Left kidney (tissue), 2 donors: ENCODE results near the gene STK39. TPM values are rescaled to one million over a fixed set of nuclear protein-coding genes. Genes with fewer than 3 reads are reported as not detected.
"Not testable (repeated sequence)": the region's sequence is repeated elsewhere in the genome, so short reads cannot be mapped to it uniquely, and the experiment has no call there.

ENCODE experiments used
- DNase-seq: peaks from one replicate; pipeline ENCODE4 v3.0.0-alpha.2; 2013
- polyA plus RNA-seq: library from polyadenylated mRNA; unstranded; fragments of 120-200 nt; gene quantifications from one replicate; pipeline ENCODE4 v1.2.1, GENCODE V29; 2013; ENCODE audit not compliant: insufficient read length

The STK39 gene
- polyA plus RNA-seq, 1 donor: 37.7 TPM

DNA sequence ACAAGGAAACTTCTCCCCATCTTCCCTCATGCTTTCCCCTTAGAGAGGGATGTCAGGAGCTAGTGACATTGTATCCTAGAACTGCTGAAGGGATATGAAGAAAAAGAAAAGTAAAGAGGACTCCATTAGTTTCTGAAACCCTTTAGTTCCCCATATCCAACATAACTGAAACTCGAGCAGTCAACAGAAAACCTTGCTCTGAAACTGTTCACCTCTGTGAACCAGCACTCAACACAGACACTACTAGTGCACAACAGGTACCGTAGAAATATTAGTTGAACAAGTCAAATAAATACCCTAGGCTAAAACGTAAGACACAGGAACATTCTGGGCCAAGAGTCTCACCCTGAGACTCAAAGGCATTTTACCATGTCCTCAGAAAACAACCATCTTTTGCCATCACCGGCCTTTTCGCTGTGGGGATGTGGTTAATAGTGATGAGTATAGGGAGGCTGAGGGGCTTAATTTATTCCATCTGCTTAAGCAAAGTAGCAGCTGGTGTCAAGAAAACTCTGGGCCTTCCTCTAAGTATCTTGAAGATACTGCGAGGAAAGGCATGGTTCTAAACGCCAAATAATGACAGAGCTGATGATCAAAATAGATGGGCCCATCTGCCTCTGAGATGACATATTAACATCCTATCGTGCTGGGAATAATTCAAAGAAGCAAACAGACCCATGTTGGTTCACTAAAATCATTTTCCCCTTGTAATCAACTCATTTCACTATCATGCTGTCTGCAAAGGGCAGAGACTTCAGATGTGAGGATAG lies 156.8 kb downstream of the STK39 start:
- DNase-seq: no peak

DNA sequence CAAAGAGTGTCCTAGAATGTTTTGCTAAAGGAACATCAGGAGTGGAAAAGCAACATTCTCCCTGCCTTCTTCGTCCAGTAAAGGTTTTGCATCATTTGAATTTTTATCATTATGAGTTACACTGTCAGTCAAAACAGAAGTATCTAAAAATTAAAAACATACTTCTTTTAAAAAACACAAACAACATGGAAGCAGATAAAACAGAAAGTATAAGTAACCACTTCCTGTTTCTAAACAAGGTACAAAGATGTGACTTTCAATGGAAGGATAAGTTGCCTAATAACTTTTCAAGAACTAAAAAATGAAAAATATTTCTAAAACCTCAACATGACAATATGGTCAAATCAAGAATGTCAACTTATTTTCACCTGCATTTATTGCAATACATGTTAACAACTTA lies 158.2 kb downstream of the STK39 start:
- DNase-seq: no peak

DNA sequence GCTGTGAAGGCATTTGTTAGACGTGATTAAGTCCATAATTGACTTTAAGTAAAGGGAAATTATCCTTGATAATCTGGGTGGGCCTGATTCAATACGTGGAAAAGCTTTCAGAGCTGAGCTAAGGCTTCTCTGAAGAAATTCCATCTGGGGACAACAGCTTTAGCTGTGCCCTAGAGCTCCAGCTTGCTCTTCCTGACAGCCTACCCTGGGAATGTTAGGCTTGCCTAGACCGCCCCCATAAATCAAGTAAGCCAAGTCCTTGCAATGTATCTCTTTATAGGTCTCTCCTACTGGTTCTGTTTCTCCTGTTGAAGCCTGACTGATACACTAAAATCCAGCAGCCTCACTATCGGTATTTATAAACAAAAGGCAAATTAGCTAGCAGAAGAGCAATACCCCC lies 160.0 kb downstream of the STK39 start:
- peak; percentile 45 for DNase-seq

- DNase-seq: no peak
These were observed 160.5 kb downstream of the STK39 start for GRCh38 chr2:168086851-168087250.

DNA sequence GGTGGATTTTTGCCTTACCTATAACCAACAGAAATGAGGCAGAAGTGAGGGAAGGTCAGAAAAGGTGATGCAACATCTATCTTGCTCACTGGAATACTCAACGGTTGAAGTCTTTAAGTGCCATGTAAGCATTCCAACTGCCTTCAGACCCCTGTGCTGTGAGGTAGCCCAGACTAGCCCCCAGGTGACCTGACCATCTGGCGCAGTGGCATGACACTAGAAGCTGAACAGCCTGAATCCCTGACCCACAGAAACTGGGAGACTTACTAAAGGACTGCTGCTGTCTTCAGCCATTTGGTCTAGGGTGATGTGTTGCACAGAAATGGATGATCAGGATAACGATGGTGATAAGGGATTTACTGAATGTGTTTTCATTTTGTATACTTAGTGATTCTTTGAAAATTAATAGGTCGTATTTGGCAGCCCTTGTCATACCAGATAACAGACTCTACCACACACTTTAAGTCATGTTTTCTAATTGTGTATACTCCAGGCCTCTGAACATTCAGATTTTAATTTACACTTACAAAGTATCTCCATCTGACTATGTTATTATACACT lies 161.5 kb downstream of the STK39 start:
- no peak for DNase-seq

DNA sequence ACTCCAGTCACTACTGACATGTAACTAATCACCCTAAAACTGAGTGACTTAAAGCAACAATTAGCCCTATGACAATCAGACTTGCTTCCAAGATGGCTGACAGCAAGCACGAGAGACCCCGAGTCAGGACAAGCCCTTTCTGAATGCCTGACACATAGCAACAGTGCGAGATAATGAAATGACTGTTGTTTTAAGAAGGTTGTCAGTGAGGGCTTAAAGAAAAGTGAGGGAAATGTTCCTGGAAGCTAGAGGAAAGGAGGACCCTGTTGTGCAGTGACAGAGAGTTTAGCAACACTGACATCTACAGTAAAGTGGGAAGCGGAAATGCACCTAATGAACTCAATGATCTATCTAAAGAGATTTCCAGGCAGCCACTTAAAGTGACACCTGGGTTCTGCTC lies 163.1 kb downstream of the STK39 start:
- DNase-seq: no peak

DNA sequence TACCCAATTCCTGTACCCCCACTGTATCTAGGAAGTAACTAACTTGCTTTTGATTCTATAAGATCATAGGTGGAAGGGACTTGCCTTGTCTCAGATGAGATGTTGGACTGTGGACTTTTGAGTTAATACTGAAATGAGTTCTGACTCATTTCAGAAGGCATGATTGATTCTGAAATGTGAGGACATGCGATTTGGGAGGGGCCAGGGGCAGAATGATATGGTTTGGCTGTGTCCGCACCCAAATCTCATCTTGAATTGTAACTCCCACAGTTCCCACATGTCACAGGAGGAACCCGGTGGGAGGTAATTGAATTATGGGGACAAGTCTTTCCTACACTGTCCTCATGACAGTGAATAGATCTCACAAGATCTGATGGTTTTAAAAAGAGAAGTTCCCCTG lies 165.9 kb downstream of the STK39 start:
- not testable (repeated sequence) for DNase-seq

- no peak for DNase-seq
These were observed 168.2 kb downstream of the STK39 start for GRCh38 chr2:168079236-168079635.

DNA sequence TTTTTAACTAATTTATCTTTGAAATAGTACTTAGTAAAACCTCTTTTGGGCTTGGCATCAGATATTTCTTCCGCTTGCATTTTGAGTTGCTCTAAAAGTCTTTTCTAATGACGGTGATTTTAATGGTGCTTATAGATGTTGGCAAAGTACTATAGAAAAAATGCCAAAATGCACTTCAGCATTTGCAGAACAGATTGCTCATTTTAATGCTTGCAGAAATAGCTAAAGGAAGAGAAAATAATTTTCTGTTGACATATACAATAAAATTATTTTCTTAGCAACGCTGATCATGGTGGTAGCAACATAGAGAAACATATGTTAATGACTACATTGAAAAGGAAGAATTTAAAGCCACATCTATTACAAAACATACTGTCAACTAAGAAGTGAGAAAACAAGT lies 170.7 kb downstream of the STK39 start:
- DNase-seq: no peak

- no peak for DNase-seq
These were observed 171.9 kb downstream of the STK39 start for GRCh38 chr2:168075446-168075845.

DNA sequence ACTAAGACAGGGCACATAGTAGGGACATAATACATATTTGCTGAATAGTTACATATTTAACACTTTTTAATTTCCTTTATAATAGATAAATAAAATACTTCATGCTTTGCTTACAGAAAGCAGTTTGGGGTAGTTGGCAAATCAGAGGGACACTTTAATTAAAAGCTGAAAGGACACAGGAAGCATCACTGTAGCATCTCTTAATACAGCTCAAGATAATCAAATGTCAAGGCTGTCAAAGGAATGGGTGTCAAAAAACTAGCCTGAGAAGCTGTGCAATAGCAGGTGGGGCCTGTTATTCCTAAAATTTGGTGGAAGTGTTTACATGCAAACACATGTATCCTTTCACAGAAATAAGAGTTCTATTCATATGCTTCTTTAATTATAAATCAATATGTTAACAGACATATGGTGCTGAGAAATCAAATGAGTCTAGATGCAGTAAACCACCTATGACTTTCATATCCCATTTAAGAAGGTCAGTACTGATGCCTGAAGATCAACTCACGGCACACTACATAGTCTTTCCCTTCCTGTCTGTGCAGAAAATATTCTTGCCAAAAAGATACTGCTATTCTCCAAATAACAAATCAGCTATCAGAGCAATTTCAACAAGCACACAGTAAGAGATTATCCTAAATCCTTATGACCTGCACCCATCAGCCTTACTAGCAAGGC lies 174.6 kb downstream of the STK39 start:
- DNase-seq: no peak

GRCh38 chr2:168064011-168064998 lies 183.1 kb downstream of the STK39 start:
- no peak for DNase-seq

DNA sequence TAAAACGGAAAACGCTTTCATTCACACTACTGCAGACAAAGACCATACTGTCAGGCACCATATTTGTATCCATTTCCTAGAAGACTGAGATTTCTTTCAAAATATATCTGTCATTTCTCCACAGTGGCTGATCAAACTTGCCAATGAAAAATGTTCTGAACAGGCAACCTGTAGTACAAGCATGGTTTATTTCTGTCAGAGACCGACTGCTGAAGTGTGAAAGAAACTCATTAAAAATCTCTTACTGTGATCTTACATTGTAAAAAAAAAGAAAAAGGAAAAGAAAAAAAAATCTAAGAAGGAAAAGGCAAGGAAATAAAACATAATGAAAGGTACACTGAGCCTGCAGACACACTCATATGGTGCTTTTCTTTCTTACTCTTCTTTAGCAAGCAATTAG lies 184.5 kb downstream of the STK39 start:
- no peak for DNase-seq

DNA sequence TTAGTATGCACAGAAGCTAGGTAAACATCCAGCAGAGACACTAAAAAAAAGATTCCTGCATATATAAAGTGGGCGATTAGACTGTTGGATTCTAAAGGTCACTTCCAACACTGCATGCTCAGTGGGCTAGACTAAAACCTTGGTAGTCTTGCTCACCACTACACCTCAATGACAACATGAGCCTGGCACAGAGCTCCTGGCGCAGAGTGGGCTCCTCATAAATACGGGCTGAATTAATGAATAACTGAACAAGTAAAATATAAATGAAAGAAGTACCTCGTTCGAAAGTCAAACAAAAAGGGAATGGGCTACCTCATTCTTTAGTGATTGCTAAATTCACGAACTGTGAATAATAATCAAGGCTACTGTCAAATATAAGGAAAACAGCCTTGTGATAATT lies 185.3 kb downstream of the STK39 start:
- no peak for DNase-seq

DNA sequence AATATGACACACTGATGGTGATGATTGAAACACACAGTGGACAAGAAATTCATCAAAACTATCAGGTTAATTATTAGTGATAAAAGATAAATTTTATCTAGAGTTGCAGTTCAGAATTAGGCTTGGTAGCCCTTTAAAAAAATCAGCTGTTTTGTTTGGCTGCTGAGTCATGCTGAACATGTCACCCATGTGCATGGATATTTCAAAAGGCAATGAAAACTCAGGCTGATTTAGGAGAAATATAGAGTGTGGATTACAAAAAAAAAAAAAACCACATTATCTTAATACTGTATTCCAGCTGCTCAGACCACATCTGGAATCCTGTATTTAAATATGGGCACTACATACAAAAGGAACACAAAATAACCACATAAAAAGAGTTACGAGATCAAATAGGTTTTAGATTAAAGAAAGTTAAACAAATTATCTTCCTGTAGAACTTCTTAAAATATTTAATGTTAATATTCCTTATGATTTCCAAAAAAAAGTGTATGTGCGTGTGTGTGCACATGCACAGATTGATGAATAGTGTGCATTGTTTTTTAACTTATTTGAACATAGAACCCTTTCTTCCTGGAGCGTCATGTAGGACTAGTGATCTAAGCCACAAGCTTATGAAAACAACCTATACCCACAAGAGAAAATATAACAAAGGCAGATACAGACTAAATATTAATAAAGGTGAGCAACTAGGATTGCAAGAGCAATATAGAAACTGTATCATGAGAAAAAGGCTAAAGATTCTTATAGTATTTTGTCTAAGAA lies 186.2 kb downstream of the STK39 start:
- DNase-seq: no peak

- no peak for DNase-seq
These were observed 187.6 kb downstream of the STK39 start for GRCh38 chr2:168059758-168060157.

DNA sequence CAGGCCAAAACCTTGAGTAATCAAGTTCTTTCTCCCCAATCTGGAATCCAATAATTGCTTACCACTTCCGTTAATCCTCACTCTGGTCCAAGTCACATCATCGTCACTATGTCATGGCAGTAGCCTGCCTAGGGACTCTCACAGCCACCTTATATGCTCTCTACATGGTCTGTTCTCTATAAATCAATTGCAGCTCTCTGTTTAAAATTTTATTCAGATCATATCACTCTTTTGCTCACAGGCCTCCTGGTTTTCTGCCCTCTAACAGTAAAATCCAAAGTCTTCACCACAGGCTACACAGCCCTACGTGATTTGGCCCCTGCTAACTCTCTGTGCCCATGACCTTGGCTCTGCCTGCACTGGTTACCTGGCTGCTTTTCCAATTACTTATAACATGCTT lies 188.7 kb downstream of the STK39 start:
- no peak for DNase-seq

- no peak for DNase-seq
These were observed 191.1 kb downstream of the STK39 start for GRCh38 chr2:168056242-168056787.

GRCh38 chr2:168054657-168055056 lies 192.7 kb downstream of the STK39 start:
- DNase-seq: no peak

DNA sequence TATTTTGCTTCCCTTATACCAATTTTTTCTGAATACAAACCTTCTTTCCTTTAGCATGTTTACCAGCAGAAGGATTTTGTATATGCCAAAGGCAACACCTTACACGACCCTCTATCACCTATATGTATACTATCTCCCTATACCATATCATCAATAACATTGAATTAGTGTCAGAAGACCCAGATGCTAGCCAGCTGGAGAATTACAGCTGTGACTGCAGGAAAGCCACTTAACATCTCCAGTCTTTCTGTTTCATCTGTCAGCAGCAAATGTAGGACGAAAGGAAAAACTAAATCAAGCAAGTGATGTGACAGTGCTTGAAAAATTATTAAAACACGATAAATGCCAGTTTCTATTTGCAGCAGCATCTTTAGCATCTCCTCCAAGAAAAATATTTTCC lies 193.7 kb downstream of the STK39 start:
- DNase-seq: no peak

GRCh38 chr2:168052773-168053172 lies 194.6 kb downstream of the STK39 start:
- DNase-seq: no peak
